HG03280 (cell line): ENCODE results near the gene DEAF1.
"Not testable (repeated sequence)": the region's sequence is repeated elsewhere in the genome, so short reads cannot be mapped to it uniquely, and the experiment has no call there.

Source experiments
- ATAC-seq: cut with Tn5 transposase; IDR thresholded peaks from one replicate; pipeline ENCODE4 v1.9.1; 2021; ENCODE audit warnings: mild to moderate bottlenecking, moderate library complexity; ENCODE audit not compliant: unreplicated experiment

DEAF1 gene

GRCh38 chr11:680970-681369 lies 14.1 kb downstream of the DEAF1 start:
- no peak for ATAC-seq

GRCh38 chr11:680476-680875 lies 14.5 kb downstream of the DEAF1 start:
- no peak for ATAC-seq

DNA sequence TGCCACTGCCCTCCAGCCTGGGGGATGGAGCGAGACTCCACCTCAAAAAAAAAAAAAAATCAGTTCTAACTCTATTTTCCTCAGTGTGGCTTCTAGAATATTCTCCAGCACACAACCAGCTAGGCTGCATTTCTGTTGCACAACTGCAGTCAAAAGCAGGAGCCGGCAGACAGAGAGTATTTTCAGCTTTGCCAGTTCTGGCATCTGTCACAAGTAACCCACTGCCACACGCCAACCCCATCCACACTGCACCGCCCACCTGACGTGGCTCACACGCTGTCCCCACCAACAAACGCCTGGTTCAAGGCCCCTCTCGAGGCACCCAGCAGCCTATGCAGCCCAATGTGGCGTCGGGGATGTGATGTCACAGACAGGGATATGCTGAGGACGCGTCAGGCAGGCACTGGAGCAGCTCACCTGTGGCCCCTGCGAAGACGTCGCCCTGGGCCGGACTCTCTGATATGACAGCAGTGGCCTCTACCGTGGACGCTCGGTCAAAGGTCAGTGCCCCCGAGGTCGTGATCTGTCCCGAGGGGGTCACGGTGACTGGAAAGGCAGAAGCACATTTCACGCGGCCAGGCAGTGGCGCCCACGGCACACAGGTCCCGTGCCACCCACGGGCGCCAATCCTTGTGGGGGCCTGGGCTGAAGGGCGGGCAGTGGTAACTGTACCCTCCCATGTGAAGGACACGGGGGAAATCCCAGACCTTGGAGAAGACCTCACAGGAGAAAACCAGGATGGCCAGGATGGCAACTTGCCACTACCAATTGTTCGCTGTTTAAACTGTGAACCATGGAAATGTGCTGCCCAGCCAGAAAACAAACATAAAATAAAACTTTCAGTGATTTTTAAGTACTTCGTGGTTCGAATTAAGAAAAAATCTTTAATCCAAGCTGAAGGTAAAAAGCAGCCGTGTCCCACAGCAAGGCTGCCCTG lies 15.5 kb downstream of the DEAF1 start:
- no peak for ATAC-seq

GRCh38 chr11:678297-678696 lies 16.7 kb downstream of the DEAF1 start:
- no peak for ATAC-seq

- ATAC-seq, result no peak
Observed at GRCh38 chr11:674406-674805, 20.6 kb downstream of the DEAF1 start.

GRCh38 chr11:673866-674265 lies 21.2 kb downstream of the DEAF1 start:
- ATAC-seq, result no peak

- no peak for ATAC-seq
Observed at GRCh38 chr11:665704-666281, 29.2 kb downstream of the DEAF1 start.

- ATAC-seq, result no peak
Observed at GRCh38 chr11:665062-665703, 29.8 kb downstream of the DEAF1 start.

GRCh38 chr11:662689-663274 lies 32.2 kb downstream of the DEAF1 start:
- ATAC-seq, result peak; percentile 52

- ATAC-seq, result no peak
Observed at GRCh38 chr11:660681-661444, 34.2 kb downstream of the DEAF1 start.

DNA sequence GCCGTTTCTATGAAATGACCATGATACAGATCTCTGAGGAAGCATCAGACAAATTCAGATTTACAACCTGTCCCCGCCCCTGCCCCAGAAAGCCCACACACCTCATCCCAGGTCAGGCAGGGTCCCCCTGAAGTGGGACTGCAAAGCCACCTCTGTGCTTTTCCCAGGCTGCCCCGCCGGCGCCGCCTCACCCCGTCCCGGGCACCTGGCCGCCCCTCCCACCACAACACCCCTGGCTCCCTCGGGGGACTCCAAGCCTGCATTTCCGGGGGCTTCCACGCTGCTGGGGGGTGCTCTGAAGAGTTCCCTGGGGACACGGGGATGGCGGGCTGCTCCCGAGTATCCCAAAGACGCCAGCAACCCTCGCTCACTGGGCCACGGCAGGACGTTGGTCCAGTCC lies 34.7 kb downstream of the DEAF1 start:
- ATAC-seq, result no peak

DNA sequence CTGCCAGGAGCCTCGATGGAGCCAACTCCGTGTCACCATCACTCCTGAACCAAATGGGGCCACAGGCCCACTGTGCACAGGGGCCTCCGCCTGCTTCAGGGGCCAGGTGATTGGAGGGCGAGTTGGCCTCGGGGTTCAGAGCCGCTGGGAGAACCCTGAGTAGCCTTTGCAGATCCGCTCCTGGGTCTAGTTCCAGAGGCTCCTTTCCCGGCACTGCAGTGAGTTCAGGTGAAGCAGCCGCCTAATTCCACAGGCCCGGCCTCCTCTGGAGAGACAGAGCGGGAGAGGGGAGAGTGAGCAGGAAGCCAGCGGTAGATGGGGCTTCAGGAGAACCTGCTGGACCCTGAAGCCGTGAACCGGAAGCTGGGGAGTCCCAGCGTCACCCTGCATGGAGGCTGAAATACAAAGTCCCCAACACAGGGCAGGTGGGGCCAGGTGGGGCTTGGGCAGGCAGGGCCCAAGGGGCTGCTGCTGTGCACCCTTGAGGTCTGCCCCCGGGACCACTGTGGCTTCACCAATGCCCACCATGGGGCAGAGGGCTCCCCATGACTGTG lies 35.4 kb downstream of the DEAF1 start:
- no peak for ATAC-seq

DNA sequence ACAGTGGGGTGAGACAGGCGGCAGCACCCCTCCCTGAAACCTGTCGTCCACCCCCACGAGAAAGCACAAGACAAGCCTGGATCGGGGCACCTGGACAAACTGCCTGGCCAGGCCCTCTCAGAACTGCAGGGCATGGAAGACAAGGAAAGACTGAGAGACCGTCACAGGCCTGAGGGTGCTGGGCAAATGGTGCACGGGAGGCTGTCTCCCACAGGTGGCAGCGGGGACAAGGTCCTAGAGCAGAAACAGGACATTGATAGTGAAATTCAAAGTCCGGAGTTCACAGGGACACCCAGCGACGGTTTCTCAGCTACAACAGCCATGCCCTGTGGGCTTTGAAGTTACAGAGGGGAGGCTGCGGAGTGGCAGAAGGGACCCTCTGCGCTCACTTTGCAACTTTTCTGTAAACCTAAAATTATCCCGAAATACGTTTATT lies 37.3 kb downstream of the DEAF1 start:
- ATAC-seq, result no peak

GRCh38 chr11:656866-657265 lies 38.2 kb downstream of the DEAF1 start:
- ATAC-seq, result no peak

- no peak for ATAC-seq
Observed at GRCh38 chr11:656426-656825, 38.6 kb downstream of the DEAF1 start.

- no peak for ATAC-seq
Observed at GRCh38 chr11:655036-655726, 39.8 kb downstream of the DEAF1 start.

- not testable (repeated sequence) for ATAC-seq
Observed at GRCh38 chr11:654444-654843, 40.6 kb downstream of the DEAF1 start.

- no peak for ATAC-seq
Observed at GRCh38 chr11:653837-654236, 41.2 kb downstream of the DEAF1 start.

DNA sequence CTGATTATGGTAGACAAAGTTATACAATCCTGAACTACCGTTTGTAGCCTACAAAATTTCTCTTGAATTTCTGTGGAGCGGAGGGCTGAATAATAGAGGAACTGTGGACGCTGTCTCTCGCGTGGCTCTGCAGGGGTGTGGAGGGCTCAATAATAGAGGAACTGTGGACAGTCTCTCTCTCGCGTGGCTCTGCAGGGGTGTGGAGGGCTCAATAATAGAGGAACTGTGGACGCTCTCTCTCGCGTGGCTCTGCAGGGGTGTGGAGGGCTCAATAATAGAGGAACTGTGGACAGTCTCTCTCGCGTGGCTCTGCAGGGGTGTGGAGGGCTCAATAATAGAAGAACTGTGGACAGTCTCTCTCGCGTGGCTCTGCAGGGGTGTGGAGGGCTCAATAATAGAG lies 41.9 kb downstream of the DEAF1 start:
- ATAC-seq, result not testable (repeated sequence)

DNA sequence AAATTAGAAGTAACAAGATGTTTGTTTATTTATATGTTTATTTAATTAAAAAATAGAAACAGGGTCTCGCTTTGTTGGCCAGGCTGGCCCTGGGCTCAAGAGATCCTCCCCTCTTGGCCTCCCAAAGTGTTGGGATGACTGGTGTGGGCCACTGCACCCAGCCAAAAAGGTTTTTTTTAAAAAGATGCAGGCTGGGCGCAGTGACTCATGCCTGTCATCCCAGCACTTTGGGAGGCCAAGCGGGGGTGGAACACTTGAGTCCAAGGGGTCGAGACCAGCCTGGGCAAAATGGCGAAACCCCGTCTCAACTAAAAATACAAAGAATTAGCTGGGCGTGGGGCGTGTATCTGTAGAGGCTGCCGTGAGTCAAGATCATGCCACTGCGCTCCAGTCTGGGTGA lies 44.5 kb downstream of the DEAF1 start:
- ATAC-seq, result no peak
